SK-N-SH treated with all-trans-retinoic acid at 6 μM for 48 hours (cell line): Measurements from ENCODE around the gene PARD3.

Source experiments
- ATAC-seq: fragments of 200-7000 bp; cut with Tn5 transposase; 3 replicates; pipeline ENCODE4 v1.9.1; 2020; ENCODE audit warnings: mild to moderate bottlenecking, moderate library complexity
- BACH2 ChIP-seq: fragments of 250-450 bp; sonication (Bioruptor Pico); IDR thresholded peaks from 2 replicates; pipeline ENCODE4 v1.9.0; 2021; ENCODE audit warnings: mild to moderate bottlenecking, borderline replicate concordance
- CREB5 ChIP-seq: fragments of 250-450 bp; sonication (Bioruptor Pico); IDR thresholded peaks from 2 replicates; pipeline ENCODE4 v1.5.1; 2020; ENCODE audit warnings: low read depth, mild to moderate bottlenecking, moderate library complexity
- CSDC2 ChIP-seq: fragments of 250-450 bp; sonication (Bioruptor Pico); IDR thresholded peaks from 2 replicates; pipeline ENCODE4 v1.5.0; 2020; ENCODE audit warnings: mild to moderate bottlenecking, moderate library complexity
- ESRRG ChIP-seq: fragments of 250-450 bp; sonication (Bioruptor Pico); IDR thresholded peaks from 2 replicates; pipeline ENCODE4 v1.6.1; 2021; ENCODE audit warnings: mild to moderate bottlenecking
- GLIS3 ChIP-seq: fragments of 250-450 bp; sonication (Bioruptor Pico); IDR thresholded peaks from 2 replicates; pipeline ENCODE4 v1.5.0; 2020; ENCODE audit warnings: mild to moderate bottlenecking, moderate library complexity
- ISL1 ChIP-seq: fragments of 250-450 bp; sonication (Bioruptor Pico); IDR thresholded peaks from 2 replicates; pipeline ENCODE4 v2.1.2; 2022; ENCODE audit warnings: mild to moderate bottlenecking, moderate library complexity
- OSR1 ChIP-seq: fragments of 250-450 bp; sonication (Bioruptor Pico); IDR thresholded peaks from 2 replicates; pipeline ENCODE4 v1.8.0; 2022; ENCODE audit warnings: moderate library complexity, mild to moderate bottlenecking, inconsistent platforms
- PATZ1 ChIP-seq: fragments of 250-450 bp; sonication (Bioruptor Pico); IDR thresholded peaks from 2 replicates; pipeline ENCODE4 v1.8.0; 2020; ENCODE audit warnings: mild to moderate bottlenecking, moderate library complexity, borderline replicate concordance
- POU6F1 ChIP-seq: fragments of 250-450 bp; sonication (Bioruptor Pico); IDR thresholded peaks from 2 replicates; pipeline ENCODE4 v1.8.0; 2021; ENCODE audit warnings: low read depth, mild to moderate bottlenecking, moderate library complexity, borderline replicate concordance
- PPARA ChIP-seq: fragments of 250-450 bp; sonication (Bioruptor Pico); IDR thresholded peaks from 2 replicates; pipeline ENCODE4 v1.5.0; 2020; ENCODE audit warnings: mild to moderate bottlenecking, borderline replicate concordance
- RARB ChIP-seq: fragments of 250-450 bp; sonication (Bioruptor Pico); IDR thresholded peaks from 2 replicates; pipeline ENCODE4 v1.8.0; 2021; ENCODE audit warnings: mild to moderate bottlenecking, moderate library complexity
- SNAI2 ChIP-seq: fragments of 250-450 bp; sonication (Bioruptor Pico); IDR thresholded peaks from 2 replicates; pipeline ENCODE4 v1.5.0; 2020; ENCODE audit warnings: mild to moderate bottlenecking, moderate library complexity
- TCF4 ChIP-seq: fragments of 250-450 bp; sonication (Bioruptor Pico); IDR thresholded peaks from 2 replicates; pipeline ENCODE4 v1.8.0; 2021; ENCODE audit warnings: mild to moderate bottlenecking, moderate library complexity, borderline replicate concordance
- TOX ChIP-seq: fragments of 250-450 bp; sonication (Bioruptor Pico); IDR thresholded peaks from 2 replicates; pipeline ENCODE4 v1.8.0; 2021; ENCODE audit warnings: mild to moderate bottlenecking, moderate library complexity, borderline replicate concordance
- ZC3H10 ChIP-seq: fragments of 250-450 bp; sonication (Bioruptor Pico); IDR thresholded peaks from 2 replicates; pipeline ENCODE4 v1.5.1; 2021; ENCODE audit warnings: mild to moderate bottlenecking, moderate library complexity
- ZFP3 ChIP-seq: fragments of 250-450 bp; sonication (Bioruptor Pico); IDR thresholded peaks from 2 replicates; pipeline ENCODE4 v1.5.0; 2020; ENCODE audit warnings: mild to moderate bottlenecking, moderate library complexity
- ZFP30 ChIP-seq: fragments of 450-650 bp; formaldehyde crosslinking; IDR thresholded peaks from 2 replicates; pipeline ENCODE4 v1.5.0; 2022; ENCODE audit warnings: mild to moderate bottlenecking, moderate library complexity
- ZNF70 ChIP-seq: fragments of 450-650 bp; formaldehyde crosslinking; IDR thresholded peaks from 2 replicates; pipeline ENCODE4 v1.5.0; 2020; ENCODE audit warnings: mild to moderate bottlenecking, moderate library complexity
- TF ChIP-seq, protein P1 (sequence below): fragments of 250-450 bp; sonication (Bioruptor Pico); IDR thresholded peaks from 2 replicates; pipeline ENCODE4 v1.5.0; 2020; ENCODE audit warnings: mild to moderate bottlenecking, moderate library complexity
- TF ChIP-seq, protein P2 (sequence below): fragments of 250-450 bp; sonication (Bioruptor Pico); IDR thresholded peaks from 2 replicates; pipeline ENCODE4 v1.5.1; 2021; ENCODE audit warnings: mild to moderate bottlenecking, moderate library complexity

Gene PARD3

GRCh38 chr10:34530778-34531177 is 284.3 kb downstream of the PARD3 start:
- no peak for TF ChIP-seq POU6F1 (CRISPR knock-in tag)
- no peak for TF ChIP-seq ZNF70 (CRISPR knock-in tag)
- TF ChIP-seq, protein P1, sequence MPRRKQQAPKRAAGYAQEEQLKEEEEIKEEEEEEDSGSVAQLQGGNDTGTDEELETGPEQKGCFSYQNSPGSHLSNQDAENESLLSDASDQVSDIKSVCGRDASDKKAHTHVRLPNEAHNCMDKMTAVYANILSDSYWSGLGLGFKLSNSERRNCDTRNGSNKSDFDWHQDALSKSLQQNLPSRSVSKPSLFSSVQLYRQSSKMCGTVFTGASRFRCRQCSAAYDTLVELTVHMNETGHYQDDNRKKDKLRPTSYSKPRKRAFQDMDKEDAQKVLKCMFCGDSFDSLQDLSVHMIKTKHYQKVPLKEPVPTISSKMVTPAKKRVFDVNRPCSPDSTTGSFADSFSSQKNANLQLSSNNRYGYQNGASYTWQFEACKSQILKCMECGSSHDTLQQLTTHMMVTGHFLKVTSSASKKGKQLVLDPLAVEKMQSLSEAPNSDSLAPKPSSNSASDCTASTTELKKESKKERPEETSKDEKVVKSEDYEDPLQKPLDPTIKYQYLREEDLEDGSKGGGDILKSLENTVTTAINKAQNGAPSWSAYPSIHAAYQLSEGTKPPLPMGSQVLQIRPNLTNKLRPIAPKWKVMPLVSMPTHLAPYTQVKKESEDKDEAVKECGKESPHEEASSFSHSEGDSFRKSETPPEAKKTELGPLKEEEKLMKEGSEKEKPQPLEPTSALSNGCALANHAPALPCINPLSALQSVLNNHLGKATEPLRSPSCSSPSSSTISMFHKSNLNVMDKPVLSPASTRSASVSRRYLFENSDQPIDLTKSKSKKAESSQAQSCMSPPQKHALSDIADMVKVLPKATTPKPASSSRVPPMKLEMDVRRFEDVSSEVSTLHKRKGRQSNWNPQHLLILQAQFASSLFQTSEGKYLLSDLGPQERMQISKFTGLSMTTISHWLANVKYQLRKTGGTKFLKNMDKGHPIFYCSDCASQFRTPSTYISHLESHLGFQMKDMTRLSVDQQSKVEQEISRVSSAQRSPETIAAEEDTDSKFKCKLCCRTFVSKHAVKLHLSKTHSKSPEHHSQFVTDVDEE (CRISPR knock-in tag): no peak
- no peak for TF ChIP-seq CSDC2 (CRISPR knock-in tag)
- TF ChIP-seq TOX (CRISPR knock-in tag): no peak
- TF ChIP-seq RARB (CRISPR knock-in tag): no peak
- no peak for TF ChIP-seq ESRRG (CRISPR knock-in tag)
- TF ChIP-seq PPARA (CRISPR knock-in tag): no peak
- TF ChIP-seq BACH2 (CRISPR knock-in tag): no peak
- TF ChIP-seq ZFP30 (CRISPR knock-in tag): no peak
- no peak for TF ChIP-seq TCF4 (CRISPR knock-in tag)
- TF ChIP-seq ZC3H10 (CRISPR knock-in tag): no peak
- TF ChIP-seq GLIS3: no peak
- no peak for ATAC-seq

DNA sequence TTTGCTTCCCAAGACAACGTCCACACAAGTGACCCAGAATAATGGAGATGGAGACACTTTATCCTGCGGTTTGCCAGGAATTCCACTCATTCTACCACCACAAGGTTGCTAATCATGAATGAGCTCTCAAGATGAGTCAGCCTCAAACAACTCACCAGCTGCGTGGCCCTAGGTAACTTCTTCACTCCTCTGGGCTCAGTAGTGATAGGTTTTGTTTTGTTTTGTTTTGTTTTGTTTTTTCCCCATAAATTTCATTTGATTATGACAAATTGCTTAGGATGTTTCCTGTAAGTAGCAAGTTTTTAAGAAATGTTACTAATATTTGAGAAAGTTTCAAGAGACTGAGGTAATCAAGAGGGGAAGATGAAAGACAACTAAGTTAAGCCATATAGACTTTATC is 286.8 kb downstream of the PARD3 start:
- ATAC-seq: peak; percentile 69
- no peak for TF ChIP-seq SNAI2 (CRISPR knock-in tag)
- TF ChIP-seq ISL1 (CRISPR knock-in tag): peak; percentile 53

- TF ChIP-seq PATZ1 (CRISPR knock-in tag) (peak; percentile 50; the same call in 1 of the 2 replicates), TOX (CRISPR knock-in tag) (peak; percentile 82; the same call in 1 of the 2 replicates), BACH2 (CRISPR knock-in tag) (no peak), ZFP3 (CRISPR knock-in tag) (peak; percentile 31), PPARA (CRISPR knock-in tag) (no peak), ESRRG (CRISPR knock-in tag) (no peak), SNAI2 (CRISPR knock-in tag) (peak; percentile 46; the same call in 1 of the 2 replicates), ZC3H10 (CRISPR knock-in tag) (peak; percentile 77; the same call in 1 of the 2 replicates), CSDC2 (CRISPR knock-in tag) (0 out of 2 replicates have a peak, but pooled peaks have one; percentile 25), CREB5 (CRISPR knock-in tag) (peak; percentile 38; the same call in 1 of the 2 replicates), ISL1 (CRISPR knock-in tag) (peak; percentile 79)
- ATAC-seq: peak; percentile 89
These were observed 288.1 kb downstream of the PARD3 start for GRCh38 chr10:34526758-34527730.

GRCh38 chr10:34526186-34526585 is 288.9 kb downstream of the PARD3 start:
- peak; percentile 41 for ATAC-seq
- TF ChIP-seq, protein P2, sequence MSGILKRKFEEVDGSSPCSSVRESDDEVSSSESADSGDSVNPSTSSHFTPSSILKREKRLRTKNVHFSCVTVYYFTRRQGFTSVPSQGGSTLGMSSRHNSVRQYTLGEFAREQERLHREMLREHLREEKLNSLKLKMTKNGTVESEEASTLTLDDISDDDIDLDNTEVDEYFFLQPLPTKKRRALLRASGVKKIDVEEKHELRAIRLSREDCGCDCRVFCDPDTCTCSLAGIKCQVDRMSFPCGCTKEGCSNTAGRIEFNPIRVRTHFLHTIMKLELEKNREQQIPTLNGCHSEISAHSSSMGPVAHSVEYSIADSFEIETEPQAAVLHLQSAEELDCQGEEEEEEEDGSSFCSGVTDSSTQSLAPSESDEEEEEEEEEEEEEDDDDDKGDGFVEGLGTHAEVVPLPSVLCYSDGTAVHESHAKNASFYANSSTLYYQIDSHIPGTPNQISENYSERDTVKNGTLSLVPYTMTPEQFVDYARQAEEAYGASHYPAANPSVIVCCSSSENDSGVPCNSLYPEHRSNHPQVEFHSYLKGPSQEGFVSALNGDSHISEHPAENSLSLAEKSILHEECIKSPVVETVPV: no peak
- TF ChIP-seq ZC3H10 (CRISPR knock-in tag) (no peak), OSR1 (no peak), BACH2 (CRISPR knock-in tag) (no peak), PATZ1 (CRISPR knock-in tag) (no peak), CSDC2 (CRISPR knock-in tag) (no peak), ZFP30 (CRISPR knock-in tag) (no peak), TCF4 (CRISPR knock-in tag) (no peak), ESRRG (CRISPR knock-in tag) (no peak), POU6F1 (CRISPR knock-in tag) (no peak)
